8988T (cell line): ENCODE measurements around the gene LRIG3.
"Not testable (repeated sequence)": the region's sequence is repeated elsewhere in the genome, so short reads cannot be mapped to it uniquely, and the experiment has no call there.

Experiments
- DNase-seq: peaks from one replicate; pipeline ENCODE4 v3.0.0; 2011

The LRIG3 gene, protein sequence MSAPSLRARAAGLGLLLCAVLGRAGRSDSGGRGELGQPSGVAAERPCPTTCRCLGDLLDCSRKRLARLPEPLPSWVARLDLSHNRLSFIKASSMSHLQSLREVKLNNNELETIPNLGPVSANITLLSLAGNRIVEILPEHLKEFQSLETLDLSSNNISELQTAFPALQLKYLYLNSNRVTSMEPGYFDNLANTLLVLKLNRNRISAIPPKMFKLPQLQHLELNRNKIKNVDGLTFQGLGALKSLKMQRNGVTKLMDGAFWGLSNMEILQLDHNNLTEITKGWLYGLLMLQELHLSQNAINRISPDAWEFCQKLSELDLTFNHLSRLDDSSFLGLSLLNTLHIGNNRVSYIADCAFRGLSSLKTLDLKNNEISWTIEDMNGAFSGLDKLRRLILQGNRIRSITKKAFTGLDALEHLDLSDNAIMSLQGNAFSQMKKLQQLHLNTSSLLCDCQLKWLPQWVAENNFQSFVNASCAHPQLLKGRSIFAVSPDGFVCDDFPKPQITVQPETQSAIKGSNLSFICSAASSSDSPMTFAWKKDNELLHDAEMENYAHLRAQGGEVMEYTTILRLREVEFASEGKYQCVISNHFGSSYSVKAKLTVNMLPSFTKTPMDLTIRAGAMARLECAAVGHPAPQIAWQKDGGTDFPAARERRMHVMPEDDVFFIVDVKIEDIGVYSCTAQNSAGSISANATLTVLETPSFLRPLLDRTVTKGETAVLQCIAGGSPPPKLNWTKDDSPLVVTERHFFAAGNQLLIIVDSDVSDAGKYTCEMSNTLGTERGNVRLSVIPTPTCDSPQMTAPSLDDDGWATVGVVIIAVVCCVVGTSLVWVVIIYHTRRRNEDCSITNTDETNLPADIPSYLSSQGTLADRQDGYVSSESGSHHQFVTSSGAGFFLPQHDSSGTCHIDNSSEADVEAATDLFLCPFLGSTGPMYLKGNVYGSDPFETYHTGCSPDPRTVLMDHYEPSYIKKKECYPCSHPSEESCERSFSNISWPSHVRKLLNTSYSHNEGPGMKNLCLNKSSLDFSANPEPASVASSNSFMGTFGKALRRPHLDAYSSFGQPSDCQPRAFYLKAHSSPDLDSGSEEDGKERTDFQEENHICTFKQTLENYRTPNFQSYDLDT

GRCh38 chr12:58920102-58920960 lies at the start of gene LRIG3:
Gene LRIG3 (minus strand): TSS chr12:58920504. CDS start chr12:58920235, 269 bp downstream.
- peak; percentile 61 for DNase-seq

- no peak for DNase-seq
Measured at GRCh38 chr12:58969237-58969636, 48.9 kb upstream of the LRIG3 start.

- DNase-seq, result no peak
Measured at GRCh38 chr12:58967561-58967960, 47.3 kb upstream of the LRIG3 start.

- no peak for DNase-seq
Measured at GRCh38 chr12:58966939-58967338, 46.6 kb upstream of the LRIG3 start.

DNA sequence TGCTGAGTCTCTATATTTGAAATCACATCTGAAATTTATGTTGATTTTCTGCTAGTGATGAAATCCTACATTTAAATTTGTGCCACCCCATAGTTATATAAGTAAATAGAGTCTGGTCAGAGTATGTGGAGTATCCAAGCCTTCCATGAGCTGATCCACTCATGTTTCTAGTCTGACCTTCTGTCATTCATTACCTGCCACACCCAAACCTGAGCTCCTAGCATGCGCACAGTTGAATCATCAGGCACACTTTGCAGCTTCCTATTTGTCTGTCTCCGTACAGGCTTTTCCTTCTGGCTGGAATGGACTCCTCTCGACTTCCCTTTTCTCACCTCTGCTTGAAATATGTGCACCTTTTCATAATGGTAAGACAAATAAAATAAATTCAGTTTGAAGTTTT lies 45.3 kb upstream of the LRIG3 start:
- no peak for DNase-seq

GRCh38 chr12:58963844-58964243 lies 43.5 kb upstream of the LRIG3 start:
- no peak for DNase-seq

GRCh38 chr12:58961906-58962305 lies 41.6 kb upstream of the LRIG3 start:
- DNase-seq, result no peak

GRCh38 chr12:58961166-58961565 lies 40.9 kb upstream of the LRIG3 start:
- DNase-seq, result no peak

DNA sequence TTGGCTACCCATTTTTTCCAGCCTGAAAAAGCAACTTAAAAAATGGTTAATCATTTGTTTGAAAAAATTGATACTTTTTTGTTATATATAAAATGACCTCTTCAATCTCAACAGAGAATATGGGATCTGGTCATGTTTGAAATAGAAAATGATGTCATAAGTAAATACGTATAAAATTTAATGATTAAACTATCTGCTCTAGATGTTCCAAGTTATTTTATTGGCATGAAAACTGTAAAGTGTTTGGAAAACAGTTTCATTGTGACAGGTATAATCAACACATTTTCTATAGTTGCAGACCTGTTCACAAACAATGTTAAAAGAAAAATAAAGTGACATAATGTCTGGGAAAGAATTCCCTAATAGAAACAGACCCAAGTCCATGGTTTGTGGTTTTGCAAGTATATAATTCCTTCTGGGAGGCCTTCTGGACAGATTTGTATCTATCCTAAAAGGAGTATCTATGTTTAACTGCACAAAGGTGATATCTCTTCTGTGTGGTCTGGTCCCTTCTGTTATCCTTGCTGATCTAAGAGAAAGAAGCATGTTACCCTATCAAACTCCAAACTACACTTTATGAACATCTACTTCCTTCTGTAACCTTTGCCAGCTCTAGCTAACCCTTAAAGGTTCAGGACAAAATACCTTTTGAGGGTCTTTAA lies 39.5 kb upstream of the LRIG3 start:
- no peak for DNase-seq

GRCh38 chr12:58957298-58957697 lies 37.0 kb upstream of the LRIG3 start:
- no peak for DNase-seq

DNA sequence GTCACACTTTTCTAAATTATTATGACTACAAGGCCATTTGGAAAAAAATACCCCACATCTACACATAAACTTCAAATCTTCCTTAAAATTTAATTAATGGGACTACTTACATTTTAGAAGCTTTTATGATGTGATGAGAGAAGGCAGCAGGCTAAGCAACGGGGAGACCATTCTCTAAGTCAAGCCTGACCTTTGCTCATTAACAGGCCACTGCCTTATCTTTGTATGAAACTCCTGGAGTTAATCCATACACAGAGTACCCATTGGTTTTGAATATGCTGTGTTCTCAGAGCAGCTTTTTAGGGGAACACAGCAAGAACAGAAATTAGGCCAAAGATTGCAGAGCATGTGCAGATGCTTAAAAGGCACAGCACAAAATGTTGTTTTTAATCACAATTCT lies 35.5 kb upstream of the LRIG3 start:
- DNase-seq, result no peak

GRCh38 chr12:58954002-58954401 lies 33.7 kb upstream of the LRIG3 start:
- DNase-seq, result no peak

DNA sequence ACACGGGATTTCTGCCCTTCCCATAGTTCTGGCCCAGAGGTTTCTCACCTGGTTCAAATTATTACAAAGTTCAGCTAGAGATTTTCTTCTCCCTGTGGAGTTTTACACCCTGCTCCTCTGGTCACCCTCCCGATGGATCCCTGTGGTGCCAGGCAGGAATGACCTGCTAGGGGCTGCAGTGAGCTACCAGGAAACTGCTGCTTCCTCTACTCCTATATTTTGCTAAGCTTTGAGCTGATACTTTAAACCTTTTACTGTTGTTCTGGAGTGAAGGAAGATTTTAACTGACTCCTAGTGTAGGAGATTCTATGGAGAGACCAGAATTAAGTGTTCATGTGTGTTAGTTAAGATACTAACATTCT lies 30.4 kb upstream of the LRIG3 start:
- DNase-seq, result no peak

DNA sequence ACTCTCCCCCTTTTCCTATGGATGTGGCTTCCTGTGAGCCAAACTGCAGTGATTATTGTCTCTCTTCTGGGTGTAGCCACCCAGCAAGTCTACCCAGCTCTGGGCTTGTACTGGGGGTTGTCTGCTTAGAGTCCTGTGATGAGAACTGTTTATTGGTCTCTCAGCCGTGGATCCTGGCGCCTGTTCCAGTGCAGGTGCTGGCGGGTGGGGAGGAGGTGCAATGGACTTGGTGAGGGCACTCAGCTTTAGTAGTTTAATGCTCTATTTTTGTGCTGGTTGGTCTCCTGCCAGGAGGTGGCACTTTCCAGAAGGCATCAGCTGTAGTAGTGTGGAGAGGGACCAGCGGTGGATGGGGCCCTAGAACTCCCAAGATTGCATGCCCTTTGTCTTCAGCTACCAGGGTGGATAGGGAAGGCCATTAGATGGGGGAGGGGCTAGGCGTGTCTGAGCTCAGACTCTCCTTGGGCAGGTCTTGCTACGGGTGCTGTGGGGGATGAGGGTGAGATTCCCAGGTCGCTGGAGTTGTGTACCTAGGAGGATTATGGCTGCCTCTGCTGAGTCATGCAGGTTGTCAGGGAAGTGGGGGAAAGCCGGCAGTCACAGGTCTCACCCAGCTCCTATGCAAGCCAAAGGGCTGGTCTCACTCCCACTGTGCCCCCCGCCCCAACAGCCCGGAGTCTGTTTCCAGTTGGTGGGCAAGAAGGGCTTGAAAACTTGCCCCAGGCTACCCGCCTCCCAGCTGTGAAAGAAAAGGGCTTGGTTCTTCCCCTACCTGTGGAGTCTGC lies 29.8 kb upstream of the LRIG3 start:
- DNase-seq, result not testable (repeated sequence)

- no peak for DNase-seq
Measured at GRCh38 chr12:58943079-58943478, 22.8 kb upstream of the LRIG3 start.

GRCh38 chr12:58942345-58942744 lies 22.0 kb upstream of the LRIG3 start:
- DNase-seq, result no peak

- DNase-seq, result no peak
Measured at GRCh38 chr12:58939399-58940100, 19.2 kb upstream of the LRIG3 start.

GRCh38 chr12:58938440-58938839 lies 18.1 kb upstream of the LRIG3 start:
- no peak for DNase-seq

GRCh38 chr12:58934528-58934927 lies 14.2 kb upstream of the LRIG3 start:
- DNase-seq, result no peak
